Mucosa of descending colon (tissue), 3 donors: Measurements from ENCODE around the gene LRP1B. TPM values are rescaled to one million over a fixed set of nuclear protein-coding genes. Genes with fewer than 3 reads are reported as not detected.

Source experiments
- ATAC-seq: fragments of 200-7000 bp; cut with Tn5 transposase; one replicate; pipeline ENCODE4 v1.9.1; 2020; ENCODE audit warnings: mild to moderate bottlenecking, moderate library complexity
- DNase-seq, 3 donors: peaks; one replicate each; pipeline ENCODE4 v3.0.0-alpha.2; 2020
- H3K36me3 ChIP-seq: fragments of 200-600 bp; one replicate; pipeline ENCODE4 v1.8.0; 2021; ENCODE audit warnings: low read depth, mild to moderate bottlenecking
- H3K4me1 ChIP-seq: fragments of 200-600 bp; one replicate; pipeline ENCODE4 v1.8.0; 2021; ENCODE audit warnings: low read depth, mild to moderate bottlenecking
- H3K4me3 ChIP-seq: fragments of 200-600 bp; one replicate; pipeline ENCODE4 v1.8.0; 2021; ENCODE audit warnings: mild to moderate bottlenecking
- H3K9me3 ChIP-seq: fragments of 200-600 bp; one replicate; pipeline ENCODE4 v1.8.0; 2021; ENCODE audit warnings: mild to moderate bottlenecking
- intact Hi-C, 2 donors: fragments of 100-400 bp; cut with DNase I in 1 of 2; cut with micrococcal nuclease in 1 of 2; formaldehyde crosslinking; loops; one replicate each; pipeline versions ENCODE4 v1.11.0 to v1.11.1; 2022; cut with DNase I, micrococcal nuclease
- total RNA-seq, 3 donors: library from RNA; stranded (reverse); fragmentation: NEBNext Ultra II Directional in 2 of 3; extraction: Animal tissue kit (Norgen Biotek cat#: 25700) in 2 of 3; gene quantifications; one replicate each; pipeline versions ENCODE4 v1.2.1 to v1.2.4, GENCODE V29; 2021 to 2023
- TF ChIP-seq, protein P1 (sequence below): fragments of 200-600 bp; IDR thresholded peaks from one replicate; pipeline ENCODE4 v1.8.0; 2022; ENCODE audit warnings: antibody characterized with exemption, mild to moderate bottlenecking
- donor health status: DM: no; HTN: no; CAD: no; lungs with moderate emphysema.
- donor health status: DM: no; HTN: no; CAD: no.
- donor health status: DM: no; HTN: yes; CAD: no.

Gene LRP1B
- total RNA-seq, 3 donors from 2014 or later = 0.12 to 1.6 (median 0.20) TPM

DNA sequence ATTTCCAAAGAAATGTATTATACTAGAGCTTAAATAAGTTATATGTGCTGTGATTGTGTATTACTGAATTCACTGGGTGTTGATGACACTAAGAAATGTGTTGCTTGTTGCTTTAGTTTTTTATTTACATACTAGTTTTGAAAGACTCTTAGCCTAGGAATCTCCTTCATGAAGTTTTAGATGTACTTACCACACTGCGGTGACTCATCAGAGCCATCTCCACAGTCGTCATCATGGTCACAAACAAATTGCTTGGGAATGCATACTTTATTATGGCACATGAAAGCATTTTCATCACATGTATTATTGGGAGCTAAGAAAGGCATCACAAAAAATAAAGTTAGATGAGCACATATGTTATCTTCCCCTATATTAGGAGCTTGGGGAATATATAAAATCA lies 1624.2 kb downstream of the LRP1B start:
- no peaks in the 10 kb centered on the region for H3K36me3 ChIP-seq
- ATAC-seq = no peak
- intact Hi-C loops = no loop called here
- no peaks in the 10 kb centered on the region for H3K4me1 ChIP-seq
- no peak overlapping the region for H3K4me3 ChIP-seq
- TF ChIP-seq, protein P1, sequence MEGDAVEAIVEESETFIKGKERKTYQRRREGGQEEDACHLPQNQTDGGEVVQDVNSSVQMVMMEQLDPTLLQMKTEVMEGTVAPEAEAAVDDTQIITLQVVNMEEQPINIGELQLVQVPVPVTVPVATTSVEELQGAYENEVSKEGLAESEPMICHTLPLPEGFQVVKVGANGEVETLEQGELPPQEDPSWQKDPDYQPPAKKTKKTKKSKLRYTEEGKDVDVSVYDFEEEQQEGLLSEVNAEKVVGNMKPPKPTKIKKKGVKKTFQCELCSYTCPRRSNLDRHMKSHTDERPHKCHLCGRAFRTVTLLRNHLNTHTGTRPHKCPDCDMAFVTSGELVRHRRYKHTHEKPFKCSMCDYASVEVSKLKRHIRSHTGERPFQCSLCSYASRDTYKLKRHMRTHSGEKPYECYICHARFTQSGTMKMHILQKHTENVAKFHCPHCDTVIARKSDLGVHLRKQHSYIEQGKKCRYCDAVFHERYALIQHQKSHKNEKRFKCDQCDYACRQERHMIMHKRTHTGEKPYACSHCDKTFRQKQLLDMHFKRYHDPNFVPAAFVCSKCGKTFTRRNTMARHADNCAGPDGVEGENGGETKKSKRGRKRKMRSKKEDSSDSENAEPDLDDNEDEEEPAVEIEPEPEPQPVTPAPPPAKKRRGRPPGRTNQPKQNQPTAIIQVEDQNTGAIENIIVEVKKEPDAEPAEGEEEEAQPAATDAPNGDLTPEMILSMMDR = no peak
- H3K9me3 ChIP-seq = no peaks in the 10 kb centered on the region
- DNase-seq = no peak

- no peaks in the 10 kb centered on the region for H3K36me3 ChIP-seq
- no peak for ATAC-seq
- intact Hi-C loops = no loop called here
- no peak overlapping the region for H3K4me3 ChIP-seq
- H3K9me3 ChIP-seq = no peaks in the 10 kb centered on the region
- no peaks in the 10 kb centered on the region for H3K4me1 ChIP-seq
- TF ChIP-seq, protein P1 = no peak
- no peak for DNase-seq
Observed at GRCh38 chr2:140504601-140505000, 1626.2 kb downstream of the LRP1B start.

GRCh38 chr2:140502951-140503630 lies 1627.7 kb downstream of the LRP1B start:
- Histone ChIP-seq H3K9me3 (no peaks in the 10 kb centered on the region), H3K4me3 (no peak overlapping the region), H3K36me3 (no peaks in the 10 kb centered on the region), H3K4me1 (no peaks in the 10 kb centered on the region)
- ATAC-seq (no peak), DNase-seq (no peak)
- intact Hi-C loops = no loop called here
- TF ChIP-seq, protein P1 = no peak

GRCh38 chr2:140498360-140498759 lies 1632.5 kb downstream of the LRP1B start:
- Histone ChIP-seq H3K9me3 (no peaks in the 10 kb centered on the region), H3K36me3 (no peaks in the 10 kb centered on the region), H3K4me3 (no peak overlapping the region), H3K4me1 (no peaks in the 10 kb centered on the region)
- ATAC-seq (no peak), DNase-seq (no peak)
- intact Hi-C loops = no loop called here
- TF ChIP-seq, protein P1 = no peak

- no peak for ATAC-seq
- Histone ChIP-seq H3K4me3 (no peak overlapping the region), H3K9me3 (no peaks in the 10 kb centered on the region), H3K4me1 (no peaks in the 10 kb centered on the region), H3K36me3 (no peaks in the 10 kb centered on the region)
- TF ChIP-seq, protein P1 = no peak
- intact Hi-C loops = no loop called here
- DNase-seq = no peak
Observed at GRCh38 chr2:140496714-140497113, 1634.1 kb downstream of the LRP1B start.

DNA sequence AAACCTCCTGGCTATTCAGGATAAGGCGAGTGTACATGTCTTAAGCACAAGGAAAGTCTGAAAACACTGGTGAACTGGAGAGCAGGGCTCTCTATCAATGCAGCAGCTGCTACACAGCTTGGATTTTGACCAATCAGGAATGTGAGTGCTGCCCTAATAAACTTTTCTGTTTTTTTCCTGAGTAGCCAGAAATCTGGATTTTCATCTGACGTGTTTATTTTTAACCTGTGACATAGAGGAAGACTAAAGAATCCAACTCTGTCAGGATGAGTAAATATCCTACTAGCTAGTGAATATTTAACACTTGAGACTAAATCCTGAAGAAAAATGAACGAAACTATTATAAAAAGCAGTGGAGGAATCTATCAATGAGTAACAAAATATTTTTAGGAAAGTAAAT lies 1638.9 kb downstream of the LRP1B start:
- ATAC-seq (no peak), DNase-seq (no peak)
- TF ChIP-seq, protein P1 = no peak
- Histone ChIP-seq H3K4me3 (no peak overlapping the region), H3K9me3 (no peaks in the 10 kb centered on the region), H3K36me3 (no peaks in the 10 kb centered on the region), H3K4me1 (no peaks in the 10 kb centered on the region)
- intact Hi-C loops = no loop called here
